Ramos (cell line): ENCODE data around the gene HAGH.

Source experiments
- in situ Hi-C: fragments of 300-500 bp; cut with MboI; formaldehyde crosslinking; loops from one replicate; pipeline ENCODE4 v1.14.3; 2022; ENCODE audit warnings: low sequenced_read_pairs; ENCODE audit not compliant: unreplicated experiment

The HAGH gene

DNA sequence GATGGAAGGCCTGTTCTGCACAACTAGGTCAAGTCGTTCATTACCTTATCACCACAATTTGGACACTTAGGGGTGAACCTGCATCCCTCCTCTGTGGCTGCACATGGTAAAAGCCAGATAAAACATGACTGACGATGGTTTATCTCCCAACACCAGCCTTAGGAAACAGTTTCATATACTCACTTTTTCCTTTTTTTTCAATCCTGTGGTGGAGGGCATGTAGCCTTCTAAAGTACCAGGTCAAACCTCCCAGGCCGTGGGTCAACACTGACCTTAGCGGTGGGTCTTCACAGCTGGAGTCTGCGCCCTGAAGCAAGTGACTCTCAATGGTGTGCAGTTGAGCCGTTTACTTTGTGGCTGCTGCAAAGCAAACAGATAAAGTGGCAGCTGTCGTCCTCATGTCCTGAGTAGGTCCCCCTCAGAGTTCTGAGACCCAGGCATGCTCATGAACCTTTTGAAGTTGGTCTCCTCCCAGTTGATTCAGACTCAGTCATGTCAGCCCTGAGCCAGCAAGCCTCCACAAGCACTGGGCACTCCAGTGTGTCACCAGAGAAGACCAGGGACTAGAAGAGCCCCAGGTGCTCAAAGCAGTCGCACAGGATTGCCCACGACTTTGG lies 6.3 kb upstream of the HAGH start:
- in situ Hi-C loops = no loop called here

GRCh38 chr16:1831186-1832075 lies 4.8 kb upstream of the HAGH start:
- in situ Hi-C loops = no loop called here

DNA sequence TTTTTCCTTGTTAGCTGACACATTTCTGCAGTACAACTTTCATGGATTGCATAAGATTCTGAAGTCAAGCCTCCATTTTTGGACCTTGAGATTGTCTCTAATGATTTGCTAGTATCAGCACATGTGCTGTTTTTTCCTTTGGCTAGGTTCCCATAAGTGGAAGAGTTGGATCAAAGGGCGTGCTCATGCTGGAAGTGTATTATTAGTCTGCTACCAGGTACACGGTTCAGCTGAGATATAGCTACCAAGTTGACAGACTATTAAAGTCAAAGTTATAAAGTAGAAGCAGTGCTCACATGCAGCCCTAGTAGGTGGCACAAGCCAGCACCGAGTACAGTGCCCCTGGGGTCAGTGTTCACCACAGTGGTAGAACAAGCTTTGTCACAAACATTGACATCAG lies 3.6 kb upstream of the HAGH start:
- in situ Hi-C loops = no loop called here

DNA sequence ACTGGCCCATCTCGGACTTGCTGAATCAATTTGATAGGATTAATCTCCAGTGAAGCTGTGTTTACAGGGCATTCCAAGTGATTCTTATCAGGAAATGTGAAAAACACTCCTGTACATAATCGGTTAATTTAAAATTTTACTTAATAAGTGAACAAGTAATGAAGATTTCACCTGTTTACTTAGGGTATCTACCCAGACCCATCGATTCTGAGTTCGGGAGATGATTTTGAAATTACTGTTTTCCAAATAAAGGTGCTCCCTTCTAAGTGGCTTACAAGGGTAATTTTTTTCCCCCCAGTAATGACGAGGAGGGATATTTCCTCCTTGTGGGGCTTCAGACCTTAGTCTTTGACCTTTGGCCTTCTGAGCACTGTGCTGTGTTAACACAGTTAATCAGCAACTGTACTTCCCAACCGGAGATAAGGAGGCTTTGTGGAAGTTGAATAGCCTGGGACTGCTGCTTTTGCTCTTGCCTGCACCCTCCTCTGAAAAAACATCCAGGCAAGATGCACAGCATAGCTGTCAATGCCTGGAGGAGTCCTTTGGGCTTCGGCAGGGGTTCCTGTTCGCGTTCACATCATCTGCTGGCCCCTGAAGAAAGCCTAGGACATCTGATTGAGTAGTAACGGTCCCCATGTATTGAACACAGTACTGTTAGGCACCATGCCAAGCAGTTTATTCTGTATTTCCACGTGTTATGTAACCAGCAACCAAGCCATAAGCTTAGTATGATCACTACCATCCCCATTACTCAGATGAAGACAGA lies 2.2 kb upstream of the HAGH start:
- in situ Hi-C loops = no loop called here

- in situ Hi-C loops = no loop called here
These were observed 548 bp downstream of the HAGH start for GRCh38 chr16:1825864-1826690.

- in situ Hi-C loops = no loop called here
These were observed 1.2 kb downstream of the HAGH start for GRCh38 chr16:1825381-1825863.

DNA sequence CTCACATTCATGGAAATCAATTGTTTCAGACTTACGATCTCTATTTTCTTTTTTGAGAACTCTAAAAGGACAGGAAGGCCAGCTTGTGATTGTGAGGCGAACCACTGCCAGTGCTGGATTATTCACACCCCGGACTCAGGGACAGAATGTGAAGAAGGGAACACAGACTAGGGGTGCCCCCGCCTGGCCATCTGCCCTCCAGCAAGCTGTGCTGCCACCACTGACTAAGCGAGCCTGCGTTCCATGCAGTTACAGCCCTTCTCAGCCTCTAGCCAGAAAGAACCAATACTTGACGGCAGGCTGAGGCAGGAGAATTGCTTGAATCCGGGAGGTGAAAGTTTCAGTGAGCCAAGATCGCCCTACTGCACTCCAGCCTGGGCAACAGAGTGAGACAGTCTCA lies 2.8 kb downstream of the HAGH start:
- in situ Hi-C loops = no loop called here

GRCh38 chr16:1822801-1823200 lies 3.8 kb downstream of the HAGH start:
- in situ Hi-C loops = no loop called here

- in situ Hi-C loops = no loop called here
These were observed 4.6 kb downstream of the HAGH start for GRCh38 chr16:1821861-1822611.

- in situ Hi-C loops = no loop called here
These were observed 5.7 kb downstream of the HAGH start for GRCh38 chr16:1820946-1821290.

DNA sequence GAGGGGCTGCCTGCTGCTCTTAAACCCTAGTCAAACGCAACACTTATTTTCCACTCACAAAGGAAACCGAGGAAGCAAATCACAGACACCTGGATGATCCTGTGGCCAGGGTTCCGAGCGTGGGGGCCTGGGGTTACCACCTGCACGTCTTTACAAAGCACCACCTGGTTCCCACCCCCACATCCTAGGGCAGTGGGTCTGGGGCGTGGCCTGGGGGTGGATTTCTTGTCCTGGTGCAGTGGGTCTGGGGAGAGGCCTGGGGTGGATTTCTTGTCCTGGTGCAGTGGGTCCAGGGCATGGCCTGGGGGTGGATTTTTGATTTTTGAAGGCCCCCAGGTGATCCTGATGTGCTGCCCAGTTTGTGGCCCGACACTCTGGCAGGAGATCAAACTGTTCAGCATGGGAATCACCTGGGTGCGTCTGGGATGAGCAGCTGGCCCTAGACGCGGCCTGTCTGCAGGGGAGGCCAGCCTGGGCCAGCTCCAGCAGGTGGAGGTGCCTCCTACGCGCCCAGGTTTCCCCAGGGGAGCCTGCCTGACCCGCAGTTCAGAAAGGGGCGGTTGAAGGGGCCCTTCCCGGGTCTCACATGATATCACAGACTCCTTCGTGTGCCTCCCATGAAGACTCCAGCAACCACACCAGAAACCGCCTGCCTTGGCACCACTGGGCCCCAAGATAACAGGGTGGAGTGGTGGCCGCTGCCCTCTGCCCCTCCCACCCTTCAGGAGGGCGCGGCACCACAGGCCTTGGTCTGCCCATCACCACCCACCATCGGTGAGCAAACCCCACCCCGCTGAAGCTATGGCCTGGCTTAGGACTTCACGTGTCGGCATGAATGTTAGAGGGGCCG lies 6.3 kb downstream of the HAGH start:
- in situ Hi-C loops = no loop called here

DNA sequence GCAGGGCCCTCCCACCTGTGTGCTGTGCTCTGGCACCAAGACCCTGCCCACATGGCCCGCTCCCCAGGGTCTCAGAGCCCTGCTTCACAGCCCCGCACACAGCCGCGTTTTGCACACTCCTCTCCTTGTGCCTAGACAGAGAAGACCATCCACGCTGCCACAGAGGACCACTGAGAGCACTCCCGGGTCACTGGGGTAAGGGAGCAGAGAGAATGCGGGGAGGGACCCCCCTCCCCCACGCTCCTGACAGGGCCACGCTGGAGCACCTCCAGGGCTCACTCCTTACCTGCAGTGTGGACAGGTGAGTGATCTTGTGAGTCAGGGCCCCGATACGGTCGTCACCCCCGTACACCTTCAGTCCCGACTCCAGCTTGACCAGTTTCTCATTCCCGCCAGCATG lies 7.0 kb downstream of the HAGH start:
- in situ Hi-C loops = no loop called here

DNA sequence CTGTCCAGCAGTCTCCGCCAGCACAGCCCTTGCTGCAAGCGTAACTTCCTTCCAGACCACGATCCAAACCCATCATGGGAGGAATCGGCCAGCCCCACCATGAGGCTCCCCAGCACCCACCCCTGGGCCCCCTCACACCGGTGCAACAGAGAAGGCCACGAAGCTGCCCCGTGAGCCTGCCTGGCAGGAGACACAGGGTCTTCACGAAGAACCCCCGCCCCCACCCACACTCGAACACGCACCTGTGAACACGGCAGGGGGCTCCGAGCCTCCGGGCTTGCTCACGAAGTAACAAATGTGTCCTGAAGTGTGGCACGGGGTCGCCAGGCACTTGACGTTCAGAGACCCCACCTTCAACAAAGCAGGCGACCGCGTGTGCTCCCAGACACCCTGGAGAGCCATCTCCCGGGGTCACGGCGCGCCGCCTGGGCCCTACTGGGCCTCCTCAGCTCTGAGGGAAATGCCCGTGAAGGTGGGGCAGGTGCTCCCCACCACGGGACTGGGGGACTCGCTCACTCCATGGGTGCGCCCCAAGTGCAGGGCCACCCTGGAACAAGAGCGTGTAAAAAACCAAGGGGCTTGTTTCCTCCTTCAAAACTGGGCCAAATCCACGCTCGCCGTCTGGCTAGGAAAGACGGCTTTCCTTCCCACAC lies 7.6 kb downstream of the HAGH start:
- in situ Hi-C loops = no loop called here

DNA sequence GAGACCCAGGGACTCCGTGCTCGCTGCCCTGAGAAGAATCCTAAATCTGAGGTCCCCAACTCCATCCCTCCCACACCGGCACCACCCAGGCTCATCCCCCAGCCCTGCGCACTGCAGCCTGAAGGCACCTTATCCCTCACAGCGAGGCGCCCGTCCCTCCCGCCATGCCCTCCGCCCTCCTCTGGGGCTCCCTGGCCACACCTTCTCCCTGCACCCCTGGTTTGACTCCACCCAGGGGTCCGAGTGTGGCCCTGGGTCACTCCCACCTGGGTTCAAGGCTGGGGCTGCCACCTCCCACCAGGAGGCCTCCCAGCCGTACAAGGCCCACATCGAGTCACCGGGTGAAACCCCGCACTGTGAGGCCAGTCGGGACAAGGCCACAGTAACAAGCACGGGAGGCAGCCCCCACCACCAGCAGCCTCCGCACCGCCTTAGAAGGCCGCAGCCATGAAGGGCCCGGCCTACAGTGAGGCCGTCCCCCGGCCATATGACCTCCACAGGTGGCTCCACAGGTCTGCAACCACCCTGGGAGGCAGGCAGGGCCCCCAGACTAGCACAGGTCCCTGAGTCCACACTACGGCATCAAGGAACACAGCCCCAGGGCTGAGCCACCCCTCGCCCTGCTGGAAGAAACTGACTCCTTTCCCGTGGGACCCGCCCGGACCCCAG lies 8.3 kb downstream of the HAGH start:
- in situ Hi-C loops = no loop called here

- in situ Hi-C loops = no loop called here
These were observed 8.9 kb downstream of the HAGH start for GRCh38 chr16:1817716-1818115.

DNA sequence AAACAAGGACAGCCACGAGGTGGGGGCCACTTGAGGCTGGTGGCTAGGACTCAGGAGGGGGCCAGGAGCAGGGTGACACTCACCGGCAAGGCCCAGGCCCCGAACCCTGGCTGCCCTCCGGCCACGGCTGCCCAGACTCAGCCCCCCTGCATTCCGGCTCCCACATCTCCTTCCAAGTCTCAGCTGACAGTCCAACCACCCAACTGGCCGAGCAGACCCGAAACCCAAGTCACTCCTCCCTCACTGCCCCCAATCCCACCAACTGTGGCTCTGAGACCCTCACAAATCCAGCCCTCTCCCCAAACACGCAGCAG lies 9.4 kb downstream of the HAGH start:
- in situ Hi-C loops = no loop called here

DNA sequence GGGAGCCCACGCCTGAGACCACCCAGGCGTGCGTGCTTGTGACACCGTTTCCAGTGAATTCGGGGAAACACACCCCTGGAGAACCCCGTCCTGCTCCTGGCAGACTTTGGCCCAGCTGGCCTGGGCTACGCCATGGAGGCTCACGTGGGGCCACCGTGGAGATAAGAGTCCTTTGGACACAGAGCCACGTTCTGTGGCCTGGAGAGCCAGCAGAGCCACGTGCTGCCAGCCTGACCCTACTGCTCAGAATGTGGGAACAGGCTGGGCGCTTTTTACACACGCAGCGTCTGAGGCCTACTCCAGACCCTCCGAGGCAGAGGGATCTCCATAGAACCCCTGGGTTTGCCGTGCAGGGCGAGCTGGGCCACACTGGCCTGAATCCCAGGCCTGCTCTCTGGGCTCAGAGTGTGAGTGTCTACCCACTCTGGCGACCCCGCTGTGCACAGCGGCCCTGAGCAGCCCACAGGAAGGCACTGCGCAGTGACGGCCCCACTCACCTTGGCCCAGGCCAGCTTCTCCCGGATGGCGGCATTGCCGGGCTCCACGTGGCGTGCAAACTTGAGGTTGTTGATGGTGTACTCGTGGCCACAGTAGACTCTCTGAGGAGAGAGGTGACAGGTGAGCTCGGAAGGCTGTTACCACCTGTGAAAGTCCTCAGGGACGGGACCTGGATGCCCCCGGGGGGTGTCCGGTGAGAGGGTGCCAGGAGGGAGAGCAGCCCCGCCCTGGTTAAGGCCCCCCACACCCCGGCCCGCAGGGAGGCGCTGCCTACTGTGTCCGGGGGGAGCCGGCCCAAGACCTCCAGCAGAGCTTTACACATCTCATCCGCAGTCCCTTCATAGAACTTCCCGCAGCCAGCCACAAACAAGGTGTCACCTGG lies 10.0 kb downstream of the HAGH start:
- in situ Hi-C loops = no loop called here
